GM19035 (cell line): Measurements from ENCODE around the gene HILPDA.
A peak's percentile ranks its signal among the peaks of the same experiment; 100 is the strongest.
"Not testable (repeated sequence)": the region's sequence is repeated elsewhere in the genome, so short reads cannot be mapped to it uniquely, and the experiment has no call there.

Experiments
- ATAC-seq: cut with Tn5 transposase; IDR thresholded peaks from one replicate; pipeline ENCODE4 v1.9.1; 2021; ENCODE audit not compliant: unreplicated experiment

The HILPDA gene

DNA sequence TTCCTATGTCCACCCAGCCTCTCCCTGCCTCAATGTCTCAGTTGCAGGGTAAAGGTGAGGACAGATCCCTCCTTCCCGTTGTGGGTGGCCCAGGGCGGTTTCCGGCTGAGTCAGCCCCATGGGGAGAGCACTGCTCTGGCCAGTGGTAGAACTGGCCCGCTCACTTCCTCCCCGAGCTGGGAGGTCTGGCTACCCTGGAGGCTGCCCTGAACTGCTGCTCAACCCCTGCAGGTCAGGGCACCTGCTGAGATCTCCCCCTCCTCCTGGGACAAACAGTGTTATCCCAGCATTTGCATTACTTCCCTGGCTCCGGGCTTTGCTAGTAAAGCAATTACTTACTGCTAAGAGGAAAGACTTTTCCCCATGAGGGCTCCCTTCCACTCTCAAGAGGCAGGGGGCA, 24.5 kb upstream of the HILPDA start:
- no peak for ATAC-seq

GRCh38 chr7:128431754-128432153, 23.9 kb upstream of the HILPDA start:
- no peak for ATAC-seq

GRCh38 chr7:128434413-128435326, 21.0 kb upstream of the HILPDA start:
- no peak for ATAC-seq

DNA sequence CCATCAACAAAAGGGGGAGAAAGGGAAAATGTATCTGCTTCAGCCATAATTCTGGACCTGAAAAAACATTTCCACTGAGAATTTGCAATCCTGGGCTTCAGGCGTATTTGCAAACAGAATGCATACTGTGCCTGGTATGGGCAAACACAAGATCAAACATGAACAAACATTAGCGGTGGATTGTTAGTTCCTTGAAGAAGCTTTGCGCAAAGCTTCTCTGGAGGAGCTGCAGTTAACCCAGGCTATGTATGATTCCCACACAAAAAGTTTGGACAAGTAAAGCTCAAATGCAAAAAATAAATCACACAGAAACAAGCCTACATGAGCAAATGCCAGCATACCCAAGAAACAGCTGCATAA, 20.4 kb upstream of the HILPDA start:
- no peak for ATAC-seq

DNA sequence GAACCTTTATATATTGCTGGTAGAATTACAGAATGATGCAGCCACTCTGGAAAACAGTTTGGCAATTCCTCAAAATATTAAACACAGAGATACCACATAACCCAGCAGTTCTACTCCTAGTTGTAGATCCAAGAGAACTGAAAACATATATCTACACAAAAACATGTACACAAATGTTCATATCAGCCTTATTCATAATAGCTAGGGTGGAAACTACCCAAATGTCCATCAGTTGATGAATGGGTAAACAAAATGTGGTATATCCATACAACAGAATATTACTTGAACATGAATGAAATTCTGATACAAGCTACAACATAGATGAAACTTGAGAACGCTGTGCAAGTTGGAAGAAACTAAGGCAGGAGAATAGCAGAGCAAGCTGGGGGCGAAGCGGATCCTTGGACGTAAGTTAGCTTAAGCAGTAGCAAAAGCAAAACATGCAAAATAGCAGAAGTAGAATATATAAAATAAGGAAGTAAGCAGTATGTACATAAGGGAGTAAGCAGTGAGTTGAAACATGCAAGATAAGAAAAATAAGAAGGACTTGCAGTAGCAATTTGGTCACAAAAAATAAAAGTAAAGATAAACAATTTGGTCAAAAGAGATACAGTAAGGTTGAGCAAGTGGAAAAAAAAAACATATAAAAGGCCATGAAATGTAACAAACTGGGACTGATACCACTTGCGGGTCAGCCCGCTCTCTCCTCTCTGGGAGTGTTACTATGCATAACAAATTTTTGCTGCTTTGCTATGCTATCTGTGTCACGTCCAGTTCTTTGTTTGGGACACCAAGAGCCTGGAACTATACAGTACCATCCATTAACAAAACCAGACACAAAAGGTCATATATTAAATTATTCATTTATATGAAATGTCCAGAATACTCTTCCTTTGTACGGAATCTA, 18.0 kb upstream of the HILPDA start:
- peak; percentile 70 for ATAC-seq

GRCh38 chr7:128442356-128442755, 13.3 kb upstream of the HILPDA start:
- ATAC-seq = no peak

- ATAC-seq = no peak
Measured at GRCh38 chr7:128443831-128444600, 11.7 kb upstream of the HILPDA start.

- ATAC-seq = no peak
Measured at GRCh38 chr7:128446306-128446705, 9.4 kb upstream of the HILPDA start.

GRCh38 chr7:128447941-128448564, 7.6 kb upstream of the HILPDA start:
- no peak for ATAC-seq

DNA sequence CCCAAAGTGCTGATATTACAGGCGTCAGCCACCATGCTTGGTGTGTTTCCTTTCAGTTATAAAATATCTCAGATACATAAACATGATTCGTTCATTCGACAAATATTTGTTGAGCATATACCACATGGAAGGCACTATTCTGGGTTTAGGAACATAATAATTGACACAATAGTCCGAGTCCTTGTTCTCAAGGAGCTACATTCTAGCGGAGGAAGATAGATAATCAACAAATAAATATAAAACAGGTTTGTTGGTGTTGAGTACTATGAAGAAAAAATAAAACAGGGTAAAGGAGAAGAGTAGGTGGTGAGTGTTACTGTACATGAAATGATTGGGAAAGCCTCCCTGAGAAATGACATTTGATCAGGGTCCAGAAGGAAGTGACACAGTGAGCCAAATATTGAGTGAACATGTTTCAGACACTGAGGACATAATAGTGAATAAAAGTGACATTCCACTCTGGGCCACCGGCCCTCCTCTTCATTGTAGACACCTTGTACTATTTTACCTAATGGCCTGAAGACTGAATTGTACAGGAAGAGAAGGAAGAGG, 6.9 kb upstream of the HILPDA start:
- no peak for ATAC-seq

GRCh38 chr7:128450409-128450808, 5.3 kb upstream of the HILPDA start:
- ATAC-seq = no peak

DNA sequence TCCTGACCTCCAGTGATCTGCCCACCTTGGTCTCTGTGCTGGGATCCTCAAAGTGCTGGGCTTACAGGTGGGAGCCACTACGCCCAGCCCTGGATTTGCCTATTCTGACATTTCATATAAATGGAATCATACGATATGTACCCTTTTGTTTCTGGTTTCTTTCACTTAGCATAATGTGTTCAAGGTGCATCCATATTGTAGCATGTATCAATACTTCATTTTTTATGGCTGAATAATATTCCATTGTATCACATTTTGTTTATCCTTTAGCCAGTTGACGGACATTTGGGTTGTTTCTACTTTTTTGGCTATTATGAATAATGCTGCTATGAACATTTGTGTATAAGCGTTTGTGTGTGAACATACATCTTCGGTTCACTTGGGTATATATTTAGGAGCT, 4.8 kb upstream of the HILPDA start:
- no peak for ATAC-seq

GRCh38 chr7:128452552-128452951, 3.1 kb upstream of the HILPDA start:
- ATAC-seq = no peak

DNA sequence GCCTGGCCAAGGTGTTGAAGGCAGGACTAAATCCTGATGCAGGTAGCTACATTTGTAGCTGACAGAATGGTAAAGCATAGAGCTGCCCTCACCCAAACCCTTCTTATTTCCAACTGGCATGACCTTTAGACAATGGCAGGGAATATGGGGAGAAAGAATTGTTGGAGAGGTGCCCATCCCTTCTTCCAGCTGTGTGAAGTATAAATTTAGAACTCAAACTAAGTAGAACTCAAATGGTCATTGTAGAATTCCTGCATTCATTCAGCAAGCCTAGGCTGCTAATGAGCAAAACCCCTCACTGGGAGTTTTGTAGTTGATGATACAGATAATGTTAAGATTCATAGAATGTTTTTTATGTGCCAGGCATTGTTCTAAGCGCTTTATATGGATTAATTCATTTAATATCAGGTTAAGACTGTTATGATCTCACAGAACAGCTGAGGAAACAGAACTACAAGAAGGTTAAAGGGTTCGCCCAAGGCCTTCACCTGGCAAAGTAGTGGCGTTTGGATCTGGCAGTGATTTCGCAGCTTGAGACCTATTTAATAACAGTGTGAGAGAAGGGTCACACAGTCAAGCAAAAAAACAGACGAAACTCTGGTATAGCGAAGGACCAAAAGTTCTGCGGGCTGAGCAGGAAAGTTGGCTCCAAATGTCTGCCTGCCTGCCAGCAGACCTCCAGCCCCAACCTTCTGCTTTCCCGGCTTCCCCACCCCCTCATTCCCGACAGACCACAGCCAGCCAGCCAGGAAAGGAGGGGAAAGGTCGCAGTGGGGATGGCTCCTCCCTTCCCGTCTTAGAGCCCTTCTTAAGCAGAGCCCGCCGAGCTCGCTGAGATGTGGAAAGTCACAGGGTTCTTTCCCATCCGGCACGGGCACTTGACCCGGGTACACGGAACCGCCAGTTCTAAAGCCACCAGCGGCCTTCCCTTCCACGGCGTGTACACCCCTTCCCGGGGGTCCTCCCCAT, 1.6 kb upstream of the HILPDA start:
- ATAC-seq = no peak

GRCh38 chr7:128454808-128455542, 703 bp upstream of the HILPDA start:
- no peak for ATAC-seq

DNA sequence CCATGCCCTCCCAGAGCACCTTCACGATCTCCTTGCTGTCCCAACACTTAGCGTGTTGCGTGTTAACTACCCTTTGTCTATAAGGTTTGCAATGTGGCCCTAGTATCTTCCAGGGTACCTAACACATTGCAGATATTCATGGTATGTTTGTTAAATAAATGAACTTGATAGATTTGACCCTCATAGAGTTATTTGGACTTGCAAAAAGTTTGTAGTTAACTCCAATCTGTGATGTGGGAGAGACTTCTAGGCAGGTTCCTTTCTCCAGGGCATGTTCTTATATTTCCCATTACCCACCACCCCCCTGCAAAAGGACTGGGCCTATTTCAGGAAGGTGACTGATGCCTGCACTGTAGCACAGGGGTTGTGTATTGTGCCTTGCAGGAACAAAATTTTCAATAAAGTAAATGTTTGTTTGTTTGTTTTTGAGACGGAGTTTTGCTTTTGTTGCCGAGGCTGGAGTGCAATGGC, 612 bp downstream of the HILPDA start:
- no peak for ATAC-seq

DNA sequence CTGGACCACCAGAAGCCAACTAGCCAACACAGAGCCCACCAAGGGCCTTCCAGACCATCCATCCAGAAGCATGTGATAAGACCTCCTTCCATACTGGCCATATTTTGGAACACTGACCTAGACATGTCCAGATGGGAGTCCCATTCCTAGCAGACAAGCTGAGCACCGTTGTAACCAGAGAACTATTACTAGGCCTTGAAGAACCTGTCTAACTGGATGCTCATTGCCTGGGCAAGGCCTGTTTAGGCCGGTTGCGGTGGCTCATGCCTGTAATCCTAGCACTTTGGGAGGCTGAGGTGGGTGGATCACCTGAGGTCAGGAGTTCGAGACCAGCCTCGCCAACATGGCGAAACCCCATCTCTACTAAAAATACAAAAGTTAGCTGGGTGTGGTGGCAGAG, 1.7 kb downstream of the HILPDA start:
- ATAC-seq = not testable (repeated sequence)

GRCh38 chr7:128458956-128459355, 3.3 kb downstream of the HILPDA start:
- ATAC-seq = peak; percentile 10
